RWPE2 (cell line): Measurements from ENCODE around the gene P2RX2.

Experiments used
- ATAC-seq: fragments of 200-7000 bp; cut with Tn5 transposase; 3 replicates; pipeline ENCODE4 v1.9.1; 2021; ENCODE audit warnings: low read depth
- DNase-seq: peaks from one replicate; pipeline ENCODE4 v3.0.0-alpha.2; 2020; ENCODE audit warnings: low spot score
- H3K27ac ChIP-seq: fragments of 450-650 bp; 2 replicates; pipeline ENCODE4 v1.5.1; 2017; ENCODE audit warnings: mild to moderate bottlenecking; ENCODE audit not compliant: poor library complexity, severe bottlenecking
- H3K27me3 ChIP-seq: fragments of 250-450 bp; sonication (Bioruptor Pico); 2 replicates; pipeline ENCODE4 v1.5.1; 2021; ENCODE audit warnings: mild to moderate bottlenecking, moderate library complexity; ENCODE audit not compliant: insufficient read depth, poor library complexity, severe bottlenecking
- H3K36me3 ChIP-seq: fragments of 250-450 bp; sonication (Bioruptor Pico); 2 replicates; pipeline ENCODE4 v1.5.1; 2020; ENCODE audit warnings: low read depth, mild to moderate bottlenecking, moderate library complexity
- H3K4me1 ChIP-seq: fragments of 250-450 bp; sonication (Bioruptor Pico); 2 replicates; pipeline ENCODE4 v1.5.1; 2021; ENCODE audit warnings: mild to moderate bottlenecking, moderate library complexity; ENCODE audit not compliant: insufficient read depth, poor library complexity, severe bottlenecking
- H3K4me3 ChIP-seq: fragments of 250-450 bp; sonication (Bioruptor Pico); 2 replicates; pipeline ENCODE4 v1.5.1; 2021; ENCODE audit warnings: mild to moderate bottlenecking, moderate library complexity; ENCODE audit not compliant: severe bottlenecking
- H3K9me3 ChIP-seq: fragments of 250-450 bp; sonication (Bioruptor Pico); 2 replicates; pipeline ENCODE4 v1.5.1; 2021; ENCODE audit warnings: mild to moderate bottlenecking, moderate library complexity; ENCODE audit not compliant: severe bottlenecking
- TF ChIP-seq, protein P1 (sequence below): fragments of 450-650 bp; IDR thresholded peaks from one replicate; pipeline ENCODE4 v1.5.1; 2017; ENCODE audit warnings: mild to moderate bottlenecking, moderate library complexity; ENCODE audit not compliant: poor library complexity, severe bottlenecking

P2RX2 gene

DNA sequence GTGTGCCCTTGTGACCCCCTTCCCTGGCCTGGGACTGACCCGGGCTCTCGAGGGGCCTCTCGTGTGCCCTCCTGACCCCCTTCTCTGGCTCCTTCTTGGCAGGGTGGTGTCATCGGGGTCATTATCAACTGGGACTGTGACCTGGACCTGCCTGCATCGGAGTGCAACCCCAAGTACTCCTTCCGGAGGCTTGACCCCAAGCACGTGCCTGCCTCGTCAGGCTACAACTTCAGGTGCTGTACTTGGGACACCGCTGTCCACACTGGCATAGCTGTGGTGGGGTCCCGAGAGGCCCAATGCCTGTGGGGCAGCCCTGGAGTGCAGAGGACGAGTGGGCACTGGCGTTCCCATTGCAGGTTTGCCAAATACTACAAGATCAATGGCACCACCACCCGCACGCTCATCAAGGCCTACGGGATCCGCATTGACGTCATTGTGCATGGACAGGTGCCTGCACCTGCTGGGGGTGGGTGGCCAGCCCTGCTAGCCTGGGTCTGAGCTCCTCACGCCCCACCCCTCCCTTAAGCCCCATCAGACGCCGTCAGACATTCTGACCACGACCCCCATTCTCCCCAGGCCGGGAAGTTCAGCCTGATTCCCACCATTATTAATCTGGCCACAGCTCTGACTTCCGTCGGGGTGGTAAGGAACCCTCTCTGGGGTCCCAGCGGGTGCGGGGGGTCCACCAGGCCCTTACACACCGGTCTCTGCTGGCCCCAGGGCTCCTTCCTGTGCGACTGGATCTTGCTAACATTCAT lies 2.5 kb downstream of the P2RX2 start:
- H3K9me3 ChIP-seq: peaks cover 7% of the 10 kb centered on the region
- no peaks in the 10 kb centered on the region for H3K4me1 ChIP-seq
- H3K36me3 ChIP-seq: peaks cover 16% of the 10 kb centered on the region
- H3K27me3 ChIP-seq: peaks cover 36% of the 10 kb centered on the region
- ATAC-seq (peak; percentile 1; the same call in 1 of the 3 replicates), DNase-seq (no peak)
- H3K27ac ChIP-seq: no peak overlapping the region
- no peak overlapping the region for H3K4me3 ChIP-seq
- TF ChIP-seq, protein P1, sequence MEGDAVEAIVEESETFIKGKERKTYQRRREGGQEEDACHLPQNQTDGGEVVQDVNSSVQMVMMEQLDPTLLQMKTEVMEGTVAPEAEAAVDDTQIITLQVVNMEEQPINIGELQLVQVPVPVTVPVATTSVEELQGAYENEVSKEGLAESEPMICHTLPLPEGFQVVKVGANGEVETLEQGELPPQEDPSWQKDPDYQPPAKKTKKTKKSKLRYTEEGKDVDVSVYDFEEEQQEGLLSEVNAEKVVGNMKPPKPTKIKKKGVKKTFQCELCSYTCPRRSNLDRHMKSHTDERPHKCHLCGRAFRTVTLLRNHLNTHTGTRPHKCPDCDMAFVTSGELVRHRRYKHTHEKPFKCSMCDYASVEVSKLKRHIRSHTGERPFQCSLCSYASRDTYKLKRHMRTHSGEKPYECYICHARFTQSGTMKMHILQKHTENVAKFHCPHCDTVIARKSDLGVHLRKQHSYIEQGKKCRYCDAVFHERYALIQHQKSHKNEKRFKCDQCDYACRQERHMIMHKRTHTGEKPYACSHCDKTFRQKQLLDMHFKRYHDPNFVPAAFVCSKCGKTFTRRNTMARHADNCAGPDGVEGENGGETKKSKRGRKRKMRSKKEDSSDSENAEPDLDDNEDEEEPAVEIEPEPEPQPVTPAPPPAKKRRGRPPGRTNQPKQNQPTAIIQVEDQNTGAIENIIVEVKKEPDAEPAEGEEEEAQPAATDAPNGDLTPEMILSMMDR: no peak

DNA sequence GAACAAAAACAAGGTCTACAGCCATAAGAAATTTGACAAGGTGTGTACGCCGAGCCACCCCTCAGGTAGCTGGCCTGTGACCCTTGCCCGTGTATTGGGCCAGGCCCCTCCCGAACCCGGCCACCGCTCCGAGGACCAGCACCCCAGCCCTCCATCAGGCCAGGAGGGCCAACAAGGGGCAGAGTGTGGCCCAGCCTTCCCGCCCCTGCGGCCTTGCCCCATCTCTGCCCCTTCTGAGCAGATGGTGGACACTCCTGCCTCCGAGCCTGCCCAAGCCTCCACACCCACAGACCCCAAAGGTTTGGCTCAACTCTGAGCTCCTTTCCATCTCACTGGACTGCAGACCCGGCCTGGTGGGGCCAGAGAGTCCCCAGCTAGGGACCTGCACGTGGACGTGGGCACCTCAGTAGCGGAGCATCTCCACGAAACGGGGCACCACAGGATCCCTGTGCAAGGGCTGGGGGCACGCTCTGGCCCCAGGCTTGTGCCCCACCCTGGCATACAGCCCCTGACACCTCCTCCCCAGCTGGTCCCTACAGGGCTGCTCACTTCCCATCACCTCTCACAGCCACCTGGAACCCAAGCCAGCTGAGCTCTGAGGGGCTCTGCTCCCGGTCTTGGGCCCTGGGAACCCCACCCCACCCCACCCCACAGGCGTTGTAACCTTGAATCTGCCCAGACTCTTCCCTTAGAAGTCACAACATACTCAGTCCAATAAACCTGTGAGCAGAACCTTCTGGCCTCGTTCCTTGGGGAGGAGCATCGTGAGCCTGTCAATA lies 3.3 kb downstream of the P2RX2 start:
- Histone ChIP-seq H3K4me3 (no peak overlapping the region), H3K27me3 (peaks cover 29% of the 10 kb centered on the region), H3K36me3 (peaks cover 20% of the 10 kb centered on the region), H3K27ac (no peak overlapping the region), H3K9me3 (peaks cover 6% of the 10 kb centered on the region), H3K4me1 (no peaks in the 10 kb centered on the region)
- TF ChIP-seq, protein P1: no peak
- ATAC-seq (no peak), DNase-seq (no peak)

DNA sequence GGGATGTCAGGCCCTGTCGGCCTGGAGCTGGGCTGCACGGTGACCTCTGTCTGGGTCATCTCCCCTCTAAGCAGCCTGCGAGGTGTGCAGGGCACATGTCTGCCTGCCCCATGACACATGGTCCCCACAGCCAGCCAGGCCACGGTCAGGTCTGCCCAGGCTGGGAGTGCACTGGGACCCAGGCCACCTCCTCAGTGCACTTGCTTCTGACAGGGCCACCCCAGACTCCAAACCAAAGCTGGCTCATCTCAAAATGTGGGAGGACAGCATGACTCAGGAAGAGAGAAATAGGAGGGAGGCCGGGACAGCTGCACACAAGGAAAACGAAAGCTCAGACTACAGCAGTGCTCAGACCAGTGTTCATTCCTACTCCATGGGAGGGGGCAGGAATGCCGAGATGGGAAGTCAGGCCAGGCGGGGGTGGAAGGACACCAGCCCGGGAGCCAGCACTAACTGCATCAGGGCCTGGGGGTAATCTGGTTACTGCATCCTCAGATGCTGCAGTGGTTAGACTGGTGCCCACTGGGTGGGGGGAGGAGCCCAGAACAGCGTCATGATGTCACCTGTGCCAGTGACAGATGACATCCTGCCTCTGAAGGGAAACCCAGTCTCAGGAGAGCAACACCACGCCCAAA lies 4.0 kb downstream of the P2RX2 start:
- ATAC-seq (peak; percentile 50), DNase-seq (no peak)
- TF ChIP-seq, protein P1: no peak
- H3K4me1 ChIP-seq: no peaks in the 10 kb centered on the region
- H3K4me3 ChIP-seq: no peak overlapping the region
- no peaks in the 10 kb centered on the region for H3K9me3 ChIP-seq
- peaks cover 22% of the 10 kb centered on the region for H3K27me3 ChIP-seq
- peaks cover 23% of the 10 kb centered on the region for H3K36me3 ChIP-seq
- H3K27ac ChIP-seq: no peak overlapping the region

DNA sequence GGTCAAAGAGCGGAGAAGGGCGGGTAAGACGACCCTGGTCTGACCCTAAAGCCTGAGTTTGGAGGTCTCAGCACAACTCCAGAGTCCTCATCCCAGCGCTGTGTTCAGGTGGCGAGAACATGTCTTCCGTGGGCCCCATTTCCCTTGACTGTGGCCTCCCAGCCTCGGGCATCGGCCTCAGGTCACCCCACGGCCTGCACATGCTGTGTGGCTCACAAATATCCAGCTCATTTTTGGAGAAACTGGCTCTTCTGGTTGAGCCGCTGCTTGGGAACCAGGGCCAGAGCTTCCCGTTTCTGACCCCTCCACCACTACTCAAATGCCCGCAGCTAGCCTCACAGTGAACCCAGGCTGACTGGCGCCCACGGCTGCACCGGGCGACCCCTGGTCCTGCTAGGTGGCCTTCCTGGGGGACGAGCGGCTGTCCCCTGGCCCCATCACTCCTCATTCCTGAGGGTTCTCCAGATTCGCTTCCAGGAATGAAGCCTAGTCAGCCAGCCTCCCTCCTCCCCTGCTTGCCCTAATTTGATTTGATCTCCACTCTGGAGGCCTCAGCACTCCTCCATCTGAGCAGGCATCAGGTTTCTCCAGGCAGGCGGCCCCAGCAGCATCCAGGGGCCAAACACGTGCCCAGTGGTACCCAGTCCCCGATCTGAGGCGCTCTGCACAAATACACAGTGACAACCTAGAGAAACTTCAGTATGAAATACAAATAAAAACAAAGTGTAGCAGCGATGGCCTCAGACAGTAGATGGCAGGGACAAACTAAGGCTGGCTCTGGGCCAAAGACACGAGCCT lies 4.7 kb downstream of the P2RX2 start:
- Histone ChIP-seq H3K36me3 (peaks cover 28% of the 10 kb centered on the region), H3K4me3 (no peak overlapping the region), H3K4me1 (no peaks in the 10 kb centered on the region), H3K27me3 (peaks cover 15% of the 10 kb centered on the region), H3K9me3 (no peaks in the 10 kb centered on the region), H3K27ac (no peak overlapping the region)
- DNase-seq (no peak), ATAC-seq (no peak)
- TF ChIP-seq, protein P1: no peak
